PC-9 (cell line): ENCODE data around the gene AFAP1L1. TPM values are rescaled to one million over a fixed set of nuclear protein-coding genes. Genes with fewer than 3 reads are reported as not detected.
A peak's percentile ranks its signal among the peaks of the same experiment; 100 is the strongest.

Source experiments
- BruUV-seq: library from RNA; stranded (reverse); fragments of 400-500 nt; replicated peaks from 2 replicates; lab custom pipeline; 2021; lab: Mats Ljungman, UMichigan
- CTCF ChIA-PET: fragments of 300-600 bp; sonication (Branson Sonifier 250); formaldehyde crosslinking; loops from one replicate; lab custom pipeline; 2022; ENCODE audit warnings: antibody characterized with exemption; lab: Charles Lee
- POLR2A ChIA-PET: fragments of 300-600 bp; sonication (Branson Sonifier 250); formaldehyde crosslinking; loops from one replicate; lab custom pipeline; 2022; ENCODE audit warnings: antibody characterized with exemption; ENCODE audit not compliant: unreplicated experiment; lab: Charles Lee
- DNase-seq, 2 experiments: peaks; one replicate each; pipeline versions ENCODE4 v3.0.0 to v3.0.0-alpha.2; 2015 to 2022; ENCODE audit warnings: mixed read lengths in 1 of 2
- H2AFZ ChIP-seq: fragments of 200-600 bp; sonication (generic); 2 replicates; pipeline ENCODE4 v1.8.1; 2017; ENCODE audit warnings: antibody characterized with exemption
- H3F3A ChIP-seq: fragments of 200-600 bp; sonication (generic); 2 replicates; pipeline ENCODE4 v1.8.1; 2017; ENCODE audit warnings: antibody characterized with exemption, mild to moderate bottlenecking, low read depth; ENCODE audit not compliant: insufficient read depth
- H3K27ac ChIP-seq: fragments of 200-600 bp; sonication (generic); 2 replicates; pipeline ENCODE4 v1.6.1; 2016; ENCODE audit warnings: mixed run types
- H3K27me3 ChIP-seq: fragments of 200-600 bp; sonication (generic); 2 replicates; pipeline ENCODE4 v1.6.1; 2016; ENCODE audit warnings: low read depth, mixed run types; ENCODE audit not compliant: insufficient read depth
- H3K36me3 ChIP-seq: fragments of 200-600 bp; sonication (generic); 2 replicates; pipeline ENCODE4 v1.6.1; 2016; ENCODE audit warnings: low read depth, mixed run types
- H3K4me1 ChIP-seq: fragments of 200-600 bp; sonication (generic); replicated peaks from 2 replicates; pipeline ENCODE4 v1.6.1; 2016; ENCODE audit warnings: mixed run types; ENCODE audit not compliant: insufficient read depth
- H3K4me2 ChIP-seq: fragments of 200-600 bp; sonication (generic); 2 replicates; pipeline ENCODE4 v1.6.1; 2017; ENCODE audit warnings: mixed run types
- H3K4me3 ChIP-seq: fragments of 200-600 bp; sonication (generic); 2 replicates; pipeline ENCODE4 v1.6.1; 2016; ENCODE audit warnings: mixed run types
- H3K79me2 ChIP-seq: fragments of 200-600 bp; sonication (generic); 2 replicates; pipeline ENCODE4 v1.6.1; 2017; ENCODE audit warnings: low read depth, mixed run types
- H3K9me2 ChIP-seq: fragments of 200-600 bp; sonication (generic); 2 replicates; pipeline ENCODE4 v1.8.1; 2017; ENCODE audit warnings: mild to moderate bottlenecking; ENCODE audit not compliant: insufficient read depth
- H3K9me3 ChIP-seq: fragments of 200-600 bp; sonication (generic); 2 replicates; pipeline ENCODE4 v1.8.1; 2016; ENCODE audit warnings: low read depth; ENCODE audit not compliant: insufficient read depth
- H4K20me1 ChIP-seq: fragments of 200-600 bp; sonication (generic); 2 replicates; pipeline ENCODE4 v1.8.1; 2017; ENCODE audit not compliant: insufficient read depth
- CTCF ChIP-seq: fragments of 200-600 bp; sonication (generic); conservative IDR thresholded peaks from 2 replicates; pipeline ENCODE4 v1.6.1; 2017; ENCODE audit warnings: mixed run types, antibody characterized with exemption, mild to moderate bottlenecking, moderate library complexity
- EZH2 ChIP-seq: fragments of 200-600 bp; sonication (generic); IDR thresholded peaks from 2 replicates; pipeline ENCODE4 v1.8.0; 2017; ENCODE audit warnings: antibody characterized with exemption, low read depth
- intact Hi-C: fragments of 100-400 bp; cut with micrococcal nuclease; formaldehyde crosslinking; loops from one replicate; pipeline ENCODE4 v1.10.0; 2022; ENCODE audit not compliant: unreplicated experiment
- total RNA-seq: library from RNA; stranded (reverse); gene quantifications from 2 replicates; pipeline ENCODE4 v1.2.3, GENCODE V29; 2021

The AFAP1L1 gene
- total RNA-seq, 1 experiment from 2014 or later, result 9.6 TPM

DNA sequence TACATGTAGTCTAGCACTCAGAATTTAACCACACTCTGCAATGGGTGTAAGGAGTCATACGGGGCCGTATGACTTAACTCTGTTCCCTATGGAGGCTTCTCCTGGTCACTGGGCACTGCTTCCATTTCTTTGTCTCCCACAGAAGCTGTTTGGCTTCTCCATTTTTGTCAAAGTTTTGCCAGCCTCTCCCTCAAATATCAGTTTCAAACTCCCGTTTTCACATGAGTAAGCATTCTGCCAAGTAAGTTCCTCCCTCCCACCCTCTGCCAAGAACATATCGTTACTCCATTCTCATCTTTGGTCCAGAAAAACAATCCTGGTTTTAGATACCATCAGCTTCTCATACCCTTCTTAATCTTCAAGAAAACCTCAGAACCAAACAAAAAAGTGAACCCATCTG is 6.1 kb downstream of the AFAP1L1 start:
- Histone ChIP-seq H3K4me2 (no peak overlapping the region), H2AFZ (no peak overlapping the region), H3K4me1 (peaks cover 27% of the 10 kb centered on the region), H4K20me1 (no peaks in the 10 kb centered on the region), H3F3A (no peaks in the 10 kb centered on the region), H3K36me3 (no peaks in the 10 kb centered on the region), H3K79me2 (no peaks in the 10 kb centered on the region; the same call in 1 of the 2 replicates), H3K4me3 (no peak overlapping the region), H3K9me2 (no peaks in the 10 kb centered on the region), H3K9me3 (no peaks in the 10 kb centered on the region), H3K27me3 (no peaks in the 10 kb centered on the region), H3K27ac (no peak overlapping the region)
- DNase-seq, result no peak
- ChIA-PET CTCF (no interaction called here), POLR2A (no interaction called here)
- no TSS peak for BruUV-seq
- intact Hi-C loops, result no loop called here
- TF ChIP-seq CTCF, result no peak
- no peak for TF ChIP-seq EZH2

- no peaks in the 10 kb centered on the region for H3K36me3 ChIP-seq
- BruUV-seq, result no TSS peak
- H4K20me1 ChIP-seq, result no peaks in the 10 kb centered on the region
- no peaks in the 10 kb centered on the region for H3K79me2 ChIP-seq
- TF ChIP-seq CTCF (no peak), EZH2 (no peak)
- no peaks in the 10 kb centered on the region for H3K27me3 ChIP-seq
- CTCF ChIA-PET, result no interaction called here
- no peak overlapping the region for H2AFZ ChIP-seq
- no peak overlapping the region for H3K4me3 ChIP-seq
- H3K9me3 ChIP-seq, result no peaks in the 10 kb centered on the region
- H3K27ac ChIP-seq, result no peak overlapping the region
- no peaks in the 10 kb centered on the region for H3K9me2 ChIP-seq
- POLR2A ChIA-PET, result interaction anchor here (0.6 kb wide), 1 partner anchor 303 kb away, joined by 5 read pairs; the partner anchor contains the start of gene ARHGEF37
- no peak for DNase-seq
- peaks cover 21% of the 10 kb centered on the region for H3K4me1 ChIP-seq
- intact Hi-C loops, result no loop called here
- H3F3A ChIP-seq, result no peaks in the 10 kb centered on the region
- no peak overlapping the region for H3K4me2 ChIP-seq
Observed at GRCh38 chr5:149278451-149279210, 7.0 kb downstream of the AFAP1L1 start.

DNA sequence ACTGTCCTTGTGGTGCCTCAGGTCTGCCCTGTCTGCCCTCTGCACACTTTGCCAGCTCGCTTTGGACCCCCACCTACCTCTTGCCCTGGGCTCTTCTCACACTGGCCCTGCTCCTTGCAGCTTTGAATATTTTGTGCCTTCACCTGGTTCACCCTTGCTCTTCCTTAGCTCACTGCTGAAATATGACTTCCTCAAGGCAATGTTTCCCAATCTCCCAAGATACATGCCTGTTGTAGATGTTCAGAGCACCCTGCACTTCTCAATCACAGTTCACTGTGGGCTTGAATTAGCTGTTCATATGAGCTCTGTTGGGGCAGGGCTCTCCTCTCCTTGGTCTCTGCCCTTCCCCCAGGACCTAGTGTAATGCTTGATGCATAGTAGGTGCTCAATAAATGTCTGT is 8.0 kb downstream of the AFAP1L1 start:
- Histone ChIP-seq H3K9me2 (no peaks in the 10 kb centered on the region), H3K27ac (peak overlapping the region; percentile 21; the same call in 1 of the 2 replicates), H3K9me3 (no peaks in the 10 kb centered on the region), H3K27me3 (no peaks in the 10 kb centered on the region), H2AFZ (no peak overlapping the region), H3K36me3 (no peaks in the 10 kb centered on the region), H3K4me1 (peaks cover 21% of the 10 kb centered on the region), H3K79me2 (no peaks in the 10 kb centered on the region), H3F3A (no peaks in the 10 kb centered on the region), H4K20me1 (no peaks in the 10 kb centered on the region), H3K4me3 (no peak overlapping the region), H3K4me2 (peak overlapping the region; percentile 17)
- peak in 1 of 2 experiments; percentile 67 for DNase-seq
- BruUV-seq, result no TSS peak
- intact Hi-C loops, result no loop called here
- ChIA-PET CTCF (interaction anchor here (0.6 kb wide), 1 partner anchor 118 kb away, joined by 3 read pairs; no protein-coding TSS in a partner anchor), POLR2A (interaction anchor here (0.5 to 0.6 kb wide), 2 partner anchors 94 to 126 kb away, joined by 3 to 5 read pairs; no protein-coding TSS in a partner anchor)
- TF ChIP-seq CTCF (no peak), EZH2 (no peak)
